A673 (cell line): Measurements from ENCODE around the gene RAMP1.

Experiments used
- CTCF ChIP-seq: fragments of 300-800, 200-600 bp; sonication (generic); conservative IDR thresholded peaks from 2 replicates; pipeline ENCODE4 v1.5.1; 2017; ENCODE audit warnings: low read depth, mild to moderate bottlenecking, antibody characterized with exemption, low read length, moderate library complexity, mixed read lengths
- EZH2 ChIP-seq: fragments of 200-600 bp; sonication (generic); IDR thresholded peaks from 2 replicates; pipeline ENCODE4 v1.6.1; 2017; ENCODE audit warnings: borderline replicate concordance, low read depth, mild to moderate bottlenecking, mixed read lengths, antibody characterized with exemption, low read length; ENCODE audit not compliant: poor library complexity, severe bottlenecking

- TF ChIP-seq CTCF (no peak), EZH2 (no peak)
Observed at GRCh38 chr2:237862528-237862895, 3.1 kb downstream of the RAMP1 start.
